ENCODE measurements around the gene TOGARAM2. TPM values are rescaled to one million over a fixed set of nuclear protein-coding genes. Genes with fewer than 3 reads are reported as not detected.

Gene TOGARAM2
- total RNA-seq, 1 donor from 2014 or later: 15.4 TPM

- H3K4me3 ChIP-seq: no peak overlapping the region
- H3K4me1 ChIP-seq: peaks cover 16% of the 10 kb centered on the region
- peak overlapping the region; percentile 77 for H3K27ac ChIP-seq
- H3K9me3 ChIP-seq: no peaks in the 10 kb centered on the region
- DNase-seq: no peak
- intact Hi-C loops (cut with DNase I): no loop called here
- ATAC-seq: no peak
- H3K36me3 ChIP-seq: no peaks in the 10 kb centered on the region
- no peaks in the 10 kb centered on the region for H3K27me3 ChIP-seq (ENCODE audit: low read depth)
- TF ChIP-seq CTCF (IDR thresholded peaks at IDR 0.05): no peak
These were observed 606 bp upstream of the TOGARAM2 start for GRCh38 chr2:28980368-28981015.

GRCh38 chr2:28981620-28982376 is 700 bp downstream of the TOGARAM2 start:
- no peak overlapping the region for H3K4me3 ChIP-seq
- no peaks in the 10 kb centered on the region for H3K9me3 ChIP-seq
- intact Hi-C loops (cut with DNase I): no loop called here
- no peak for TF ChIP-seq CTCF (IDR thresholded peaks at IDR 0.05)
- peaks cover 16% of the 10 kb centered on the region for H3K4me1 ChIP-seq
- no peaks in the 10 kb centered on the region for H3K27me3 ChIP-seq (ENCODE audit: low read depth)
- DNase-seq: no peak
- peak overlapping the region; percentile 77 for H3K27ac ChIP-seq
- ATAC-seq: peak; percentile 56 to 67
- H3K36me3 ChIP-seq: no peaks in the 10 kb centered on the region

- Histone ChIP-seq H3K4me3 (no peak overlapping the region), H3K4me1 (peaks cover 16% of the 10 kb centered on the region), H3K27ac (peak overlapping the region; percentile 77), H3K9me3 (no peaks in the 10 kb centered on the region), H3K36me3 (no peaks in the 10 kb centered on the region), H3K27me3 (ENCODE audit: low read depth) (no peaks in the 10 kb centered on the region)
- intact Hi-C loops (cut with DNase I): no loop called here
- TF ChIP-seq CTCF (IDR thresholded peaks at IDR 0.05): no peak
- ATAC-seq (no peak), DNase-seq (no peak)
These were observed 1.4 kb downstream of the TOGARAM2 start for GRCh38 chr2:28982381-28982950.

- intact Hi-C loops (cut with DNase I): no loop called here
- ATAC-seq: peak in 1 of 2 donors; percentile 5
- no peak for TF ChIP-seq CTCF (IDR thresholded peaks at IDR 0.05)
These were observed 5.3 kb downstream of the TOGARAM2 start for GRCh38 chr2:28986429-28986828.

GRCh38 chr2:28989973-28990372 is 8.9 kb downstream of the TOGARAM2 start:
- Histone ChIP-seq H3K9me3 (no peaks in the 10 kb centered on the region), H3K27me3 (ENCODE audit: low read depth) (no peaks in the 10 kb centered on the region), H3K36me3 (no peaks in the 10 kb centered on the region), H3K4me1 (peaks cover 7% of the 10 kb centered on the region), H3K4me3 (no peak overlapping the region), H3K27ac (no peak overlapping the region)
- intact Hi-C loops (cut with DNase I): no loop called here
- ATAC-seq: no peak
- DNase-seq: no peak
- no peak for TF ChIP-seq CTCF (IDR thresholded peaks at IDR 0.05)

More at GRCh38 chr2:28986429-28986828, 5.3 kb downstream of the TOGARAM2 start:
- H3K27me3 ChIP-seq (ENCODE audit: low read depth): no peaks in the 10 kb centered on the region
- DNase-seq: no peak
- H3K4me3 ChIP-seq: no peak overlapping the region
- no peaks in the 10 kb centered on the region for H3K36me3 ChIP-seq
- H3K27ac ChIP-seq: no peak overlapping the region
- peaks cover 11% of the 10 kb centered on the region for H3K4me1 ChIP-seq
- H3K9me3 ChIP-seq: no peaks in the 10 kb centered on the region

All from lower lobe of right lung (tissue), 2 donors.